ENCODE data around the gene SVEP1.
A peak's percentile ranks its signal among the peaks of the same experiment; 100 is the strongest.

The SVEP1 gene

DNA sequence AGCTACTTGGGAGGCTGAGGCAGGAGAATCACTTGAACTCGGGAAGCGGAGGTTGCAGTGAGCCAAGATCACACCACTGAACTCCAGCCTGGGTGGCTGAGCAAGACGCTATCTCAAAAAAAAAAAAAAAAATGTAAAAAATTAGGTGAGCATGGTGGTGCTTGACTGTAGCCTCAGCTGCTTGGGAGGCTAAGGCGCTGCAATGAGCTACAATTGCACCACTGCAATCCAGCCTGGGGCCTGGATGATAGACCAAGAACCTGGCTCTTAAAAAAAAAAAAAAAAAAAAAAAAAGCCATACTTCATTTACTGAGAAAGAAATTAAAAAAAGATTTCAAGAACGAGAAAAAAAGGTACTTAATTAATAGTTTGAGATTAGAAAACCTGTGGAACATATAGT lies 62.1 kb downstream of the SVEP1 start:
- DNase-seq: no peak

DNA sequence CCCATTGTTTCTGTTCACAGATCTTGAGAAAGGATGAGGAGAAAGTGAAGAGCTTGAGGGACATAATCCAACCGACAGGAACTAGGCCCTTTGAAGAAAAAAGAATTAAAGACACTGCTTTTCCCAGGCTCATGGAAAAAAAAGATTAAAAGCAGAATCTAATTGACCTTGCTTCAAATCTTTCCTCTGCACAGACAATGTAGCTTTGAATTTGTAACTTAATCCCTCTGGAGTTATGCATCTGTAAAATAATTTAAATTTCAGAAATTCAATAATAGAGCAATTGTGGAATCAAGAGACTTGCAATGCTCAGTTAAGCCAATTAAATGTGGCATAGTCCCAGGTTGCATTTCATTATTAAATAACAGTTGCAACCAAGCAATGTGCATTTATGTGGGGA lies 64.6 kb downstream of the SVEP1 start:
- DNase-seq: no peak

DNA sequence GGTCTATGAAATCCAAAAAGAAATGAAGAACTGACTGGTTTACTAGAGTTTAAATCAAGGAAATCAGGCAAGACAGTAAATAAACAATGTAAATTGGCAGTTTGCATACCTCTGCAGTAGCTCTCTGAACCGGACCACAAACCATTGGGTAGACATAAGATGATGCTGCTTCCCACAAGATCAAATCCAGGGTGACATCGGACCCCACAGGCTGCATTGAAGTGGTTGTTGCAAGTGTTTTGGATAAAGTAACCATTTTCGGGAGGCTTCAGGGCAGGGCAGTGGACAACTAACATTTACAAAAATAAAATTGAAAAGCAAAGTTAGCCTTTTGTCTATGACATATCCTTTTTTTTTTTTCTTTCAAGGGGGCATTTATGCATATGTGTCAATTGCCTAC lies 66.7 kb downstream of the SVEP1 start:
- peak; percentile 52 for DNase-seq

- DNase-seq: no peak
Observed at GRCh38 chr9:110509792-110510191, 69.7 kb downstream of the SVEP1 start.

DNA sequence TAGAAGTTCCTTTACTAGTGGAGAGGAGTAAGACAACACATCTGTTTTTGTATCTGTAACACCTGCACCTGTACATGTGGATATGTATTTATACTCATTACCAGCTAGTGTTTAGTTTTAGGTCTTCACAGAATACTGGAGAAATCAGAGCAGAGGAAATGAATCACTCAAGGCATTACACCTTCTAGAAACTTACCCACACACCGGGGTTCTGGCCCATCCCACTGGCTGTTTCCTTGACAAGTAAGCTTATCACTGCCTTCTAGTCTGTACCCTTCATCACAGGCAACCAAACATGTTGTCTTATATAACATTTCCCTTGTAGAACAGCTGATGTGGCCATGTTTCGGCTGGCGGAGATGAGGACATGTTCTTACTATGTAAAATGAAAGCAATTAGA lies 76.7 kb downstream of the SVEP1 start:
- no peak for DNase-seq

DNA sequence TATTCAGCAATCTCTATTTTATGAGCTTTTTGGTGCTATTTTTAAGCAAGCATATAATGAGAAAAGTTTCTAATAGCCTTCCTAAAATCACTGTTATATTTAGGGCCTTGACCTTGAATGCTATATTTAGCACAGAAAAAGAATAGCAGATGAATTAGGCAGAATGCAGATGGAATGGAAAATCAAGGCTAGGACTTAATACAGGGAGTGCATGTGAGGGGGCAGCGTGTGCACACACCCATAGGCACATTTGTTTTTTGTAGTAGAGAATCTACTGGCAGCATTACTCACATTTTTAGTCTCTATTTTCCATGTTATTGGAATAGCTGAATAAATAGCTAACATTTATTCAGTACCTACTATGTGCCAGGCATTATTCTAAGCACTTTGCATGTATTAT lies 79.9 kb downstream of the SVEP1 start:
- DNase-seq: no peak

DNA sequence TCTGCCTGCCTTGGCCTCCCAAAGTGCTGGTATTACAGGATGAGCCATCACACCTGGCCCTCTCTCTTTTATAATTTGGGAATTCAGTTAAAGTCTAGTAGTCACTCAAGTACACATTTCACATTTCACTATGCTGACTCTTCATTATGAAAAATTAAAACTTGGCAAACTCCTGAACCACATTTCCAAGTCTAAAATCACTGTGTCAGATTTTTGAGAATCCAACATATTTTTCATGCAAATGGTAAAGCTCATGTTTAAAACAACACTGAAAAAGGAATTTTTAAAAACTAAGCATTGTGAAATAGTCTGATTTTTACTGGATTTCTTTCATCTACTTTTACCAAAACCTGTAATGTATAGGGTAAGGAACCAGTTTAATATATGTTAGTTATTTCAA lies 92.3 kb downstream of the SVEP1 start:
- DNase-seq: no peak

DNA sequence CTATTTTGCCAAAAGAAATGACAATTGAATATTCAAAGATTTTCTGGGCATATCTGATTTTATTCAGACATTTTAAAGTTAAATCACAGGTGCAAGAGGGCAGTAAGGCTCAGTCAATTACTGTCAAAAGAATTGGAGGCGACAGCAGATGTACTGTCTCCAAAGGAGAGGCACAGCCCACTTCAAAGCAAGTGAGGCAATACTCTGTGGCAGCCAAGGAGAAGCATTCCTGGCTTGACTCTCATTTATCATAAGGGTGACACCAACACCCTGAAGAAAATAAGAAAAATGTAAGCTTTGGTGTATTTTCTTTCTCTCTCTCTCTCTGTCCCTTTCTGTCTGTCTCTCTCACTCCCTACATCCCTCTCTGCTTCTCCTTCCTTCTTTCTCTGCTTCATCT lies 93.3 kb downstream of the SVEP1 start:
- no peak for DNase-seq

DNA sequence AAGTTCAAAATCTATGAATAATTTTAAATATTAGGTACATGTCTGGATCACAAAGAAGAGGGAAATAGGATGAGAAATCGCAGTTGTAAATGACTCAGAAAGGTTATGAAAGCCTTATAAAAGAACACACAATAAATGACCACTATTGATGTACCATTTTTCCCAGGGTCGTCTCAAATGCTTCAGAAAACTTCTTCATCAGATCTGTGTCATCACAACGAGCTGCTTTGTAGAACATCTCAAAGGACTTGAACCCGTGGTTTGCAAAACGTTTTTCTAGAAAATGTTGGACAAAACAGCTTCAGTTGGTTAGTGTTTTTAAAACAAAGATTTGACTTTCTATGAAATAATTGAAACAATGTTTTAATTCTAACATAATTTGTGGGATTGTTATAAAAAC lies 100.1 kb downstream of the SVEP1 start:
- no peak for DNase-seq

- DNase-seq: no peak
Observed at GRCh38 chr9:110476251-110476650, 103.3 kb downstream of the SVEP1 start.

GRCh38 chr9:110472111-110472510 lies 107.4 kb downstream of the SVEP1 start:
- DNase-seq: no peak

GRCh38 chr9:110468950-110469349 lies 110.6 kb downstream of the SVEP1 start:
- no peak for DNase-seq

DNA sequence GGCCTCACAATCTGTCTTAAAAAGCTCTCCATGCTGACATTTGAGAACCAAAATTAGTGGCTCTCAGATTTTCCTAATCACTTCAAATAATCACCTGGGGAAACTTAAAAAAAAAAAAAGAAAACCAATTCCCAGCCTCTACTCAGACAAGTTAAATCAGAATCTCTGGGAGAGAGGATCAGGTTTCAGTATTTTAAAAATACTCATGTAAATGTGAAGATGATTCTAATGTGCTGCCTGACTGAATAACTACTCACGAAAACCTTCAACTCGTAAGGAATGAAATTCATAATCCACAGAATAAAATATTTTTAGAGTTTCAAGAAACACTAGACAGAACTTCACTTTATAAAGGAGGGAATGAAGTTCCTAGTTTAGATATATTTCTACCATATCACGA lies 114.4 kb downstream of the SVEP1 start:
- DNase-seq: no peak

DNA sequence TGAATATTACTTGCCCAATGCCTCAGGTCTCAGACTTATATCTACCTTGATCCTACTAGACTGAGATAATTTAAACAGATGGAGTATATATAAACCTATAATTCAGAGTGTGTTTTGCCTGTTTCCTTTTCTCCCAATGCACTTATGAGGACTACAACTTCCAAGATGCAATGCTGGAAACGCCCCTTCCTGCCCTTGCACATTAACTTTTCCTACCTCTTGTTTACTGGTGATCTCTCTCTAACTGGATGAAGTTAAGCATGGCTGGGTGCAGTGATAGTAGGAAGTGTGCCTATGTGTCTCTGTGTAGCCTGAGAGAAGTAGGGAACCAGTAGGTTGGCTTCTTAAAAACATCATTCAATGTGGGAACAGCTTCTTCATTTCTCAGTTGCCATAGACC lies 115.2 kb downstream of the SVEP1 start:
- no peak for DNase-seq

- no peak for DNase-seq
Observed at GRCh38 chr9:110463499-110463898, 116.0 kb downstream of the SVEP1 start.

GRCh38 chr9:110457245-110457644 lies 122.3 kb downstream of the SVEP1 start:
- DNase-seq: no peak

- no peak for DNase-seq
Observed at GRCh38 chr9:110456681-110457080, 122.9 kb downstream of the SVEP1 start.

- DNase-seq: no peak
Observed at GRCh38 chr9:110455860-110456259, 123.7 kb downstream of the SVEP1 start.

- DNase-seq: no peak
Observed at GRCh38 chr9:110452227-110452801, 127.2 kb downstream of the SVEP1 start.

- no peak for DNase-seq
Observed at GRCh38 chr9:110451726-110452125, 127.8 kb downstream of the SVEP1 start.

DNA sequence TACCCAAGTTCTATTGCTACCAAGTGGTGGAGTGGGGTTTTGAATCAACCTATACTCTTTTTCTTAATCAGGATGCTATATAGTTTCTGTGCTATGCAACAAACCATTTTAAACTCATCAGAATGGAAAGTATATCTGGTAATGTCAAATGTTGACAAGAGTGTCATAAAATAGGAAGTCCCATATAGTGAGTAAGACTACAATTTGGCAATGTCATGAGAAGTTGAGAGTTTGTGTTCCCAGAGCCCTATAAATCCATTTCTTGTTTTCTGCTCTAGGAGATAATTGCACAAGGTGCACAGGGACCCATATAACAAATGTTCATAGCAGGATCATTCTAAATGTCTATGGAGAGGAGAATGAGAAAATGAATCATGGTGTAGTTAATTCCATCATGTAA lies 132.1 kb downstream of the SVEP1 start:
- DNase-seq: no peak

GRCh38 chr9:110446171-110446570 lies 133.4 kb downstream of the SVEP1 start:
- no peak for DNase-seq

DNA sequence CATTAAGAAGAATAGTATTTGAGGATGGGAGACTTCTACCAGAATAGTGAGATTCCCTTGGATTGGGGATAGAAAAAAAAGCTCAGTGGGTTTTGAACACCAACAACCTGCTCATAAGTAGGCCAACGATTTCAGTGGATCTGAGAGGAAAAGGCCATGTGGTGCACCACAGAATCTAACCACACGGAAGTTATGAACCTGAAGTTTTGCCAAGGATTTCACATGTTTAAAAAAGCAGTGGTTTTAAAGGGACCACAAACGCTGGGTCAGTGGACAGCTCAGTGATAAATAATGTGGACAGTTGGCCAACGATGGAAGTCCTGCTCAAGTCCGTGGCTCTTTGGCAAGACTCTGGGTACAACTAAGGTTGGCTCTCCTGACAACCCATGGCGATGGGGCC lies 134.6 kb downstream of the SVEP1 start:
- DNase-seq: peak; percentile 30

DNA sequence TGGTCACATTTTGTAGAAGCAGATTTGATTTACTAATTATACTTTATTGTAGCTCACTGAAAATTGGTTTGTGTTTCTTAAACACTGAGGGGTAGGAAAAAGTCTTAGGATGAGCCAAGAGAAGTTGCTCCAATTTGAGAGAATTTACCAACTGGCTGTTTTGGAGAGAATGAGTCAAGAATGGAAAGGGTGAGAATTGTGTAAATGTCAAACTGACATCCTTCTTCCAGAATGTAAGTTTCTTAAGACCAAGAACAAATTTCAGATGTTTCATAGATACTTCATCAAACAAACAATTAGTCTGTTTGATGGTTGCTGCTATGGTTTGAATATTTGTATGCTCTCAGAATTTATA lies 135.7 kb downstream of the SVEP1 start:
- DNase-seq: no peak

- no peak for DNase-seq
Observed at GRCh38 chr9:110443146-110443865, 136.2 kb downstream of the SVEP1 start.

All from femur (tissue), 1 donor.